K562 (cell line): ENCODE data around the gene HNRNPA2B1. TPM values are rescaled to one million over a fixed set of nuclear protein-coding genes. Genes with fewer than 3 reads are reported as not detected.

Experiments
- ASH1L ChIP-seq: fragments of 450-650 bp; IDR thresholded peaks from 2 replicates; pipeline ENCODE4 v1.6.1; 2018; ENCODE audit warnings: borderline replicate concordance, mild to moderate bottlenecking, low read depth; ENCODE audit not compliant: partially characterized antibody
- CC2D1A ChIP-seq: fragments of 450-650 bp; IDR thresholded peaks from 2 replicates; pipeline ENCODE4 v1.6.1; 2017; ENCODE audit warnings: mild to moderate bottlenecking
- HLTF ChIP-seq: fragments of 450-650 bp; IDR thresholded peaks from 2 replicates; pipeline ENCODE4 v1.6.1; 2016
- IRF2 ChIP-seq: sonication (generic); formaldehyde crosslinking; IDR thresholded peaks from 2 replicates; pipeline ENCODE4 v1.8.1; 2022; ENCODE audit warnings: mild to moderate bottlenecking, missing genetic modification reagents
- MCM7 ChIP-seq, 2 experiments: fragments of 450-650 bp; IDR thresholded peaks; 2 replicates each; pipeline ENCODE4 v1.6.1; 2016 to 2018
- MECOM ChIP-seq: fragments of 250-450 bp; sonication (Bioruptor Pico); IDR thresholded peaks from 2 replicates; pipeline ENCODE4 v1.8.0; 2022; ENCODE audit warnings: inconsistent platforms
- PTTG1 ChIP-seq: fragments of 450-650 bp; IDR thresholded peaks from 2 replicates; pipeline ENCODE4 v1.6.1; 2016; ENCODE audit warnings: low read depth, mild to moderate bottlenecking, missing genetic modification characterization, missing compliant biosample characterization
- RBFOX2 ChIP-seq: fragments of 200-400 bp; formaldehyde crosslinking; IDR thresholded peaks from 2 replicates; pipeline ENCODE4 v1.6.1; 2017; ENCODE audit warnings: low read depth, mild to moderate bottlenecking, low read length, moderate library complexity
- SLC30A9 ChIP-seq: fragments of 250-450 bp; sonication (Bioruptor Pico); IDR thresholded peaks from 2 replicates; pipeline ENCODE4 v1.8.0; 2022; ENCODE audit warnings: mild to moderate bottlenecking, moderate library complexity
- SMARCC2 ChIP-seq: fragments of 450-650 bp; IDR thresholded peaks from 2 replicates; pipeline ENCODE4 v1.6.1; 2017; ENCODE audit warnings: antibody characterized with exemption, moderate library complexity, mild to moderate bottlenecking, low read depth
- TSC22D4 ChIP-seq: fragments of 450-650 bp; IDR thresholded peaks from 2 replicates; pipeline ENCODE4 v1.6.1; 2016; ENCODE audit warnings: missing genetic modification characterization, missing biosample characterization, control low read depth
- YY1 ChIP-seq, 3 experiments: IDR thresholded peaks; 2 replicates each; pipeline ENCODE4 v1.6.1; 2011; ENCODE audit warnings: low read length in 2 of 3, mild to moderate bottlenecking in 2 of 3, moderate library complexity in 2 of 3, borderline replicate concordance in 1 of 3, control low read depth in 1 of 3, low read depth in 1 of 3; ENCODE audit not compliant: insufficient read depth in 3 of 3, insufficient replicate concordance in 2 of 3, control insufficient read depth in 1 of 3, insufficient read length in 1 of 3; ENCODE audit errors: extremely low read depth in 1 of 3
- ZBTB17 ChIP-seq: fragments of 450-650 bp; formaldehyde crosslinking; IDR thresholded peaks from 2 replicates; pipeline ENCODE4 v1.4.0; 2020; ENCODE audit warnings: mild to moderate bottlenecking
- ZNF507 ChIP-seq: conservative IDR thresholded peaks from 2 replicates; pipeline ENCODE4 v1.6.1; 2017; ENCODE audit warnings: missing genetic modification characterization, missing compliant biosample characterization
- polyA plus RNA-seq, 8 experiments: library from polyadenylated mRNA; depleted of rRNA in 4 of 8; stranded (reverse) in 5 of 8; unstranded in 3 of 8; fragments of >200 nt; fragmentation: Nextera tagmentation in 2 of 8; fragmentation: Illumina TruSeq in 1 of 8; extraction: Ambion mirVana in 2 of 8; extraction: Trizol in 1 of 8; gene quantifications; 2 replicates each; pipeline versions ENCODE4 v1.2.1 to v1.2.3, GENCODE V29; 2011 to 2014; ENCODE audit warnings: inconsistent platforms in 1 of 8, missing spikeins in 1 of 8
- total RNA-seq, 7 experiments: library from RNA; depleted of rRNA in 6 of 7; stranded (reverse); fragments of >200 nt in 6 of 7; fragmentation: Illumina TruSeq in 2 of 7; extraction: Trizol in 2 of 7; gene quantifications; 2 replicates each; pipeline versions ENCODE4 v1.2.1 to v1.2.3, GENCODE V29; 2011 to 2021; ENCODE audit warnings: low replicate concordance in 1 of 7
- TF ChIP-seq, protein P1 (sequence below): sonication (generic); formaldehyde crosslinking; IDR thresholded peaks from 2 replicates; pipeline ENCODE4 v1.8.1; 2023; ENCODE audit warnings: mild to moderate bottlenecking, missing genetic modification reagents
- TF ChIP-seq, protein P2 (sequence below): fragments of 150-350 bp; IDR thresholded peaks from 2 replicates; pipeline ENCODE4 v1.6.1; 2014; ENCODE audit warnings: low read depth, mild to moderate bottlenecking, low read length, borderline replicate concordance

HNRNPA2B1 gene
- total and polyA plus RNA-seq, 9 of the 15 experiments (the other 6 are each of a cell fraction or from before 2014, with no cell fraction given), result 630 to 1,989 (median 865) TPM

GRCh38 chr7:26187380-26188205 is 13.0 kb downstream of the HNRNPA2B1 start (continued):
- TF ChIP-seq, protein P1, sequence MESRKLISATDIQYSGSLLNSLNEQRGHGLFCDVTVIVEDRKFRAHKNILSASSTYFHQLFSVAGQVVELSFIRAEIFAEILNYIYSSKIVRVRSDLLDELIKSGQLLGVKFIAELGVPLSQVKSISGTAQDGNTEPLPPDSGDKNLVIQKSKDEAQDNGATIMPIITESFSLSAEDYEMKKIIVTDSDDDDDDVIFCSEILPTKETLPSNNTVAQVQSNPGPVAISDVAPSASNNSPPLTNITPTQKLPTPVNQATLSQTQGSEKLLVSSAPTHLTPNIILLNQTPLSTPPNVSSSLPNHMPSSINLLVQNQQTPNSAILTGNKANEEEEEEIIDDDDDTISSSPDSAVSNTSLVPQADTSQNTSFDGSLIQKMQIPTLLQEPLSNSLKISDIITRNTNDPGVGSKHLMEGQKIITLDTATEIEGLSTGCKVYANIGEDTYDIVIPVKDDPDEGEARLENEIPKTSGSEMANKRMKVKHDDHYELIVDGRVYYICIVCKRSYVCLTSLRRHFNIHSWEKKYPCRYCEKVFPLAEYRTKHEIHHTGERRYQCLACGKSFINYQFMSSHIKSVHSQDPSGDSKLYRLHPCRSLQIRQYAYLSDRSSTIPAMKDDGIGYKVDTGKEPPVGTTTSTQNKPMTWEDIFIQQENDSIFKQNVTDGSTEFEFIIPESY, result no peak
- TF ChIP-seq ASH1L, result no peak
- TF ChIP-seq RBFOX2, result 0 out of 2 replicates have a peak, but pooled peaks have one; percentile 24
- peak in 1 of 3 experiments; percentile 64 for TF ChIP-seq YY1 (IDR thresholded peaks at IDR 0.05; ENCODE audit: borderline replicate concordance in 1 of 3, control insufficient read depth in 1 of 3, extremely low read depth in 1 of 3, insufficient read depth in 3 of 3, insufficient read length in 1 of 3, insufficient replicate concordance in 2 of 3, low read depth in 1 of 3, low read length in 2 of 3)
- no peak for TF ChIP-seq CC2D1A
- no peak for TF ChIP-seq HLTF
- TF ChIP-seq TSC22D4, result no peak
- TF ChIP-seq SMARCC2, result no peak
- no peak for TF ChIP-seq SLC30A9 (CRISPR knock-in tag)
- TF ChIP-seq, protein P2, sequence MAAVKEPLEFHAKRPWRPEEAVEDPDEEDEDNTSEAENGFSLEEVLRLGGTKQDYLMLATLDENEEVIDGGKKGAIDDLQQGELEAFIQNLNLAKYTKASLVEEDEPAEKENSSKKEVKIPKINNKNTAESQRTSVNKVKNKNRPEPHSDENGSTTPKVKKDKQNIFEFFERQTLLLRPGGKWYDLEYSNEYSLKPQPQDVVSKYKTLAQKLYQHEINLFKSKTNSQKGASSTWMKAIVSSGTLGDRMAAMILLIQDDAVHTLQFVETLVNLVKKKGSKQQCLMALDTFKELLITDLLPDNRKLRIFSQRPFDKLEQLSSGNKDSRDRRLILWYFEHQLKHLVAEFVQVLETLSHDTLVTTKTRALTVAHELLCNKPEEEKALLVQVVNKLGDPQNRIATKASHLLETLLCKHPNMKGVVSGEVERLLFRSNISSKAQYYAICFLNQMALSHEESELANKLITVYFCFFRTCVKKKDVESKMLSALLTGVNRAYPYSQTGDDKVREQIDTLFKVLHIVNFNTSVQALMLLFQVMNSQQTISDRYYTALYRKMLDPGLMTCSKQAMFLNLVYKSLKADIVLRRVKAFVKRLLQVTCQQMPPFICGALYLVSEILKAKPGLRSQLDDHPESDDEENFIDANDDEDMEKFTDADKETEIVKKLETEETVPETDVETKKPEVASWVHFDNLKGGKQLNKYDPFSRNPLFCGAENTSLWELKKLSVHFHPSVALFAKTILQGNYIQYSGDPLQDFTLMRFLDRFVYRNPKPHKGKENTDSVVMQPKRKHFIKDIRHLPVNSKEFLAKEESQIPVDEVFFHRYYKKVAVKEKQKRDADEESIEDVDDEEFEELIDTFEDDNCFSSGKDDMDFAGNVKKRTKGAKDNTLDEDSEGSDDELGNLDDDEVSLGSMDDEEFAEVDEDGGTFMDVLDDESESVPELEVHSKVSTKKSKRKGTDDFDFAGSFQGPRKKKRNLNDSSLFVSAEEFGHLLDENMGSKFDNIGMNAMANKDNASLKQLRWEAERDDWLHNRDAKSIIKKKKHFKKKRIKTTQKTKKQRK, result no peak
- no peak for TF ChIP-seq ZNF507 (tag)
- TF ChIP-seq ZBTB17 (CRISPR knock-in tag), result no peak; the same call in 1 of the 2 replicates
- peak; percentile 49; the same call in 1 of the 2 replicates for TF ChIP-seq MECOM (CRISPR knock-in tag)
- no peak for TF ChIP-seq PTTG1 (tag)
- TF ChIP-seq IRF2 (CRISPR knock-in tag), result no peak
- no peak for TF ChIP-seq MCM7 (IDR thresholded peaks at IDR 0.05)
